ENCODE data around the gene SNRNP25. TPM values are rescaled to one million over a fixed set of nuclear protein-coding genes. Genes with fewer than 3 reads are reported as not detected.

Gene SNRNP25
- total and polyA plus RNA-seq, 5 donors from 2014 or later, result 9.4 to 29.1 (median 19.3) TPM

DNA sequence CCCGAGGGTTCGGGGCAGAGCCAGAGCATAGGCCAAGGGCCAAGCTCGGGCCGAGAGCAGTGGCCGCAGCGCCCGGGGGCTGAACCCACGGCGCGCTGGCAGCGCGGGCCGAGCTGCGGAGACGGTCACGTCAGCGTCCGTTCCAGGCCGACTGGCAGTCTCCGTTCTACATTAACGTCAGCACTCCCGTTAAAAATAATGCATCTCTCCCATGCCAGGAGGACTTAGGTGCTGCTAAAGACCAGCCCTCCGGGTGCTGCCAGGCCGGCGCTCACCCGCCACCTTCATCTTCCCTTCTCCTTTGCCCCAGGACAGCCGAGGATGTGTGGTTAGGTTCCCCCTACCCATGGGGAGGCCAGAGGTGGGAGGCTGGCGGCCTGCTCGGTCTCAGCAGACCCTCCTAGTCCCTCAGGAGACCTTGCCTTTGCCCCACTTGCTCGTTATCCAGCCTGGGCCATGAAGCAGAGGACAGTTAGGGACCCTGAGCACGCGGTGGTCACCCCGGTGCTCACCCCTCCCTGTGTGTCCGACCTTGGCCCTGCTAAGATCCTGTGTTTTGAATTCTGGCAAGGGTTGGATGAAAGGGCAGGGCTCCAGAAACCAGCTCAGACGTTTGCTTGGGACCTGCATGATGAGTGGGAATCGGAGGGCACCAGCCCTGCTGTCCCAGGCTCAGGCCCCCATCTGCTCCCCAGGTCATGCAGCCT lies 25.0 kb downstream of the SNRNP25 start:
- Histone ChIP-seq H3K4me3 (ENCODE audit: low read depth, low read length) (peak overlapping the region; percentile 55), H3K36me3 (ENCODE audit: control insufficient read depth, insufficient read depth, low read length) (no peaks in the 10 kb centered on the region), H3K27me3 (ENCODE audit: control insufficient read depth, insufficient read depth, low read length) (peaks cover 3% of the 10 kb centered on the region), H3K4me1 (ENCODE audit: control insufficient read depth, insufficient read depth, low read length, poor library complexity, severe bottlenecking) (peaks cover 31% of the 10 kb centered on the region), H3K27ac (ENCODE audit: insufficient read depth, low read length, poor library complexity, severe bottlenecking) (peak overlapping the region; percentile 60), H3K9me3 (ENCODE audit: control insufficient read depth in 2 of 2, low read length in 2 of 2) (no peaks in the 10 kb centered on the region)
- no peaks in the 10 kb centered on the region for H3K9me3 Mint-ChIP-seq
- peak overlapping the region; percentile 32 to 85 (median 84) for H3K27ac Mint-ChIP-seq
- DNase-seq (peak in 1 of 3 donors; percentile 33), ATAC-seq (ENCODE audit: low read depth in 2 of 2) (peak in 1 of 2 donors; percentile 15)
- peaks cover 0 to 47% (median 9%) of the 10 kb centered on the region in 4 donors for H3K4me1 Mint-ChIP-seq
- peak overlapping the region; percentile 89 to 92 (median 90) for H3K4me3 Mint-ChIP-seq
- H3K27me3 Mint-ChIP-seq, result peaks cover 7% of the 10 kb centered on the region
- H3K36me3 Mint-ChIP-seq, result peaks cover under 1% of the 10 kb centered on the region

DNA sequence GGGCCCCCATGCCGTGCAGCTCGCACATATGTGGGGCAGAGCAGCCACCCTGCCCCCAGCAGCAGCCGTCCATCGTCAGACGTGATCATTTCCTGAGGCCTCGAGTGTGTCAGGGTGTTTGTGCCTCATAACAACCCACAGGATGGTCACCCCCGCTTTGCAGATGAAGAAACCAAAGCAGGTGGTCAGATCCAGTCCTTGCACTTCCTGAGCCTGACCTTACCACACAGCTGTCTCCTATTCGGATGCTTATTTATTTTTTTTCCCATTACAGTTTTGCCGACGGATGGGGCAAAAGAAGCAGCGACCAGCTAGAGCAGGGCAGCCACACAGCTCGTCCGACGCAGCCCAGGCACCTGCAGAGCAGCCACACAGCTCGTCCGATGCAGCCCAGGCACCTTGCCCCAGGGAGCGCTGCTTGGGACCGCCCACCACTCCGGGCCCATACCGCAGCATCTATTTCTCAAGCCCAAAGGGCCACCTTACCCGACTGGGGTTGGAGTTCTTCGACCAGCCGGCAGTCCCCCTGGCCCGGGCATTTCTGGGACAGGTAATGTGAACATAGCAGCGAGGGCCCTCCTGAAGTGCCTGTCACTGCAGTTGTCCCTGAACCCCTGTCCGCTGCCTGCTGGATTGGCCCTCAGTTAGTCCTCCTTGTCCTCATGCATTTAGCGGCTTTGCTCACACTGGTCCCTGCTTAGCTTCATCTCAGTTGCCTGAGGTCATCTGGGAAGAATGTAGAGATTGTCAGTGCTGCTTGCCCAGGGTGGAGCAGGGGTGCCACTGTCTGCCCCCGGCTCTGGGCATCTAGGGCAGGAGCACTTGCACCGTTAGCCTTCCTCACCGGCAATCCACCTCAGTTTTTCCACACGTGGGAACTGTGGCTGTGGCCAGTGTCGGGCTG lies 25.8 kb downstream of the SNRNP25 start:
- Mint-ChIP-seq H3K36me3 (peaks cover 7% of the 10 kb centered on the region), H3K27ac (peak overlapping the region; percentile 84 to 95 (median 85)), H3K4me3 (peak overlapping the region; percentile 89 to 92 (median 90)), H3K27me3 (peaks cover 6% of the 10 kb centered on the region), H3K4me1 (peaks cover 0 to 55% (median 16%) of the 10 kb centered on the region in 4 donors), H3K9me3 (no peaks in the 10 kb centered on the region)
- peaks cover 39% of the 10 kb centered on the region for H3K4me1 ChIP-seq (ENCODE audit: control insufficient read depth, insufficient read depth, low read length, poor library complexity, severe bottlenecking)
- no peak for DNase-seq
- H3K4me3 ChIP-seq (ENCODE audit: low read depth, low read length), result no peak overlapping the region
- no peaks in the 10 kb centered on the region for H3K27me3 ChIP-seq (ENCODE audit: control insufficient read depth, insufficient read depth, low read length)
- peak overlapping the region; percentile 60 for H3K27ac ChIP-seq (ENCODE audit: insufficient read depth, low read length, poor library complexity, severe bottlenecking)
- H3K36me3 ChIP-seq (ENCODE audit: control insufficient read depth, insufficient read depth, low read length), result no peaks in the 10 kb centered on the region
- H3K9me3 ChIP-seq (ENCODE audit: control insufficient read depth in 2 of 2, low read length in 2 of 2), result no peaks in the 10 kb centered on the region
- ATAC-seq (ENCODE audit: low read depth in 2 of 2), result no peak

DNA sequence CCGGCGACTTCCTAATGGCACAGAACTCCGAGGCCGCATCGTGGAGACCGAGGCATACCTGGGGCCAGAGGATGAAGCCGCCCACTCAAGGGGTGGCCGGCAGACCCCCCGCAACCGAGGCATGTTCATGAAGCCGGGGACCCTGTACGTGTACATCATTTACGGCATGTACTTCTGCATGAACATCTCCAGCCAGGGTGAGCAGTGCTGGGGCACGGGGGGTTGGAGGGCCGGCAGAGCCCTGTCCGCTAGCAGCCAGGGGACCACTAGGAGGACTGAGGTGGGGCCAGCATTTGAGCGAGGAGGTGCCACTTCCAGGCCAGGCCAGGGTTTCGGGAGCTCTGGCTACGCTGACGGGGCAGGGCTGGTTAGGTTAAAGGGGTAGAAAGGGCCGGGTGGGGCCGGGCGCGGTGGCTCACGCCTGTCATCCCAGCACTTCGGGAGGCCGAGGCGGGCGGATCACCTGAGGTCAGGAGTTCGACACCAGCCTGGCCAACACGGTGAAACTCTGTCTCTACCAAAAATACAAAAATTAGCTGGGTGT lies 29.5 kb downstream of the SNRNP25 start:
- no peak overlapping the region for H3K4me3 Mint-ChIP-seq
- H3K4me1 Mint-ChIP-seq, result peaks cover 0 to 44% (median 19%) of the 10 kb centered on the region in 4 donors
- H3K36me3 ChIP-seq (ENCODE audit: control insufficient read depth, insufficient read depth, low read length), result peaks cover 16% of the 10 kb centered on the region

DNA sequence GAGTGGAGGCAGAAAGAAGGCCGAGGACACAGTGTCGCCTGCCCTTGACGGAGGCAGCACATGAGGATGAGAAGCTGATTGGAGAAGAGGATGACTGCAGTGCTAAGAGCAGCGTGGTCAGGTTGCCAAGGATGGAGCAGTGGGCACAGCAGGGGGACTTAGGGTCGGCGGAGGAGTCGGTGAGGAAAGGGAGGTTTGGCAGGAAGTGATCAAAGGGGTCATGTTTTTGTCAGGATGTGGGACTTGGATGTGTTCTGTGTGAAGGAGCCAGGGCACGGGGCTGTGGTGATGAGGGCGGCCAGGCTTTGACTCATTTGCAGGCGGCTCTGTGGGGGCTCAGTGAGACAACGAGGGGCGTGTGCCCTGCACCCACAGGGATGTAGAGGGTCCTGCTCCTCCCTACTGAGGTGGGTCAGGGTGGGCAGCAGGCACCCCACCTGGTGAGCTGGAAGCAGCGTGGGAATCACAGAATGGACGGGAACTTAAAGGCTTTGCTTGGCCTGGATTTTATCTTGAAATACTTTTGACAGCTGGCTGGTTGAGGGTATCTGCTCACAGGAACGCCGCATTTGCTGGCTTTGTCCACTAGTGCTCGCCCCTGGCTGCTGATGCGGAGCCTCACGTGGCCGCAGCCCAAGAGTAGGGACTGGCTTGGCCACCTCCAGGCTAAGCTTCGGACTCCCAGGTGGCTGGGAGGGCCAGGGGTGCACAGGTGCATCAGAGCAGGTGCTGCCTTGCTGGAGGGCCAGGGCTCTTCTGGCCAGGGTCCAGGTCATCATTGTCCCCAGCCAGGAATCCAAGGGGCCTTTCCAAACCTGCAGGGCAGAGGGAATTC lies 30.4 kb downstream of the SNRNP25 start:
- no peaks in the 10 kb centered on the region for H3K27me3 Mint-ChIP-seq
- peaks cover 0 to 38% (median 18%) of the 10 kb centered on the region in 4 donors for H3K4me1 Mint-ChIP-seq
- DNase-seq (peak in 1 of 3 donors; percentile 33), ATAC-seq (ENCODE audit: low read depth in 2 of 2) (no peak)
- no peaks in the 10 kb centered on the region for H3K9me3 Mint-ChIP-seq
- peak overlapping the region; percentile 86 to 94 (median 89) for H3K27ac Mint-ChIP-seq
- H3K9me3 ChIP-seq (ENCODE audit: control insufficient read depth in 2 of 2, low read length in 2 of 2), result no peaks in the 10 kb centered on the region
- peak overlapping the region in 1 of 4 donors; percentile 72 for H3K4me3 Mint-ChIP-seq
- peaks cover 16% of the 10 kb centered on the region for H3K36me3 ChIP-seq (ENCODE audit: control insufficient read depth, insufficient read depth, low read length)
- no peak overlapping the region for H3K4me3 ChIP-seq (ENCODE audit: low read depth, low read length)
- peaks cover 13% of the 10 kb centered on the region for H3K36me3 Mint-ChIP-seq
- peaks cover 19% of the 10 kb centered on the region for H3K4me1 ChIP-seq (ENCODE audit: control insufficient read depth, insufficient read depth, low read length, poor library complexity, severe bottlenecking)
- H3K27ac ChIP-seq (ENCODE audit: insufficient read depth, low read length, poor library complexity, severe bottlenecking), result peak overlapping the region; percentile 41
- H3K27me3 ChIP-seq (ENCODE audit: control insufficient read depth, insufficient read depth, low read length), result no peaks in the 10 kb centered on the region

More for the DNA sequence above, 29.5 kb downstream of the SNRNP25 start:
- H3K27ac ChIP-seq (ENCODE audit: insufficient read depth, low read length, poor library complexity, severe bottlenecking), result no peak overlapping the region
- H3K27me3 Mint-ChIP-seq, result no peaks in the 10 kb centered on the region
- H3K4me1 ChIP-seq (ENCODE audit: control insufficient read depth, insufficient read depth, low read length, poor library complexity, severe bottlenecking), result peaks cover 26% of the 10 kb centered on the region
- H3K27me3 ChIP-seq (ENCODE audit: control insufficient read depth, insufficient read depth, low read length), result no peaks in the 10 kb centered on the region
- H3K36me3 Mint-ChIP-seq, result peaks cover 13% of the 10 kb centered on the region
- ATAC-seq (ENCODE audit: low read depth in 2 of 2), result no peak
- no peaks in the 10 kb centered on the region for H3K9me3 Mint-ChIP-seq
- H3K4me3 ChIP-seq (ENCODE audit: low read depth, low read length), result no peak overlapping the region
- H3K9me3 ChIP-seq (ENCODE audit: control insufficient read depth in 2 of 2, low read length in 2 of 2), result no peaks in the 10 kb centered on the region
- H3K27ac Mint-ChIP-seq, result peak overlapping the region in 1 of 3 donors; percentile 89
- no peak for DNase-seq

DNA sequence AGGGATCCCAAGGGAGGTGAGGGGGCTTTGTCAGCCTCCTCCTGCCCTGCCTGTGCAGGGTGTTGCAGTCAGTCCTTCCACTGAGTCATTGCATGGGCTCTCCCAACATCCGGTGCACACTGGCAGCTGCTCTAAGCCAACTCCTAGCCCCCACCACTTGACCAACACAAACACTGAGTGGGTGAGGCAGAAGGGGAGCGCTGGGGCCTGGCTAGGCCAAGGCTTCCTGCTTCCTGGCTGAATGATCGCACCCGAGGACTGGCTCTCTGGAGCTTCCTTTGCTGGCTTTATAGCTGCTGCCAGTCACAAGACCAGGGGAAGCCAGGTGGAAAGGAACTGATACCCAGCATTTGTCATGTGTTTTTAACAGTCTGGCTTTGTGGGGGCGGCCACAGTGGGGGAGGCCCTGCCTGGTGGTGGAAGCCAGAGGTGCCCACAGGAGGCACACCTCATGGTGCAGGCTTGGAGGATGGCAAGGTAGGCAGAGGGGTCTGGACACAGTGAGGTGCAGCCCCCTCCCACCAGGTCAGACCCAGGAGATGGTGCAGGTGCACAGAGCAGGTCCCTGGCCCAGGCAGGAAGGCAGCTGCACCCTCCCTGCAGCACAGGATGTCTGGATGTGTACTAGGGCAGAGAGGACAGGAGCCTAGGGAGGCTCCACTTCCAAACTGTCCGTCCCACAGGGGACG lies 31.2 kb downstream of the SNRNP25 start:
- Histone ChIP-seq H3K4me3 (ENCODE audit: low read depth, low read length) (no peak overlapping the region), H3K27ac (ENCODE audit: insufficient read depth, low read length, poor library complexity, severe bottlenecking) (peak overlapping the region; percentile 41)
- peak overlapping the region in 1 of 4 donors; percentile 72 for H3K4me3 Mint-ChIP-seq

DNA sequence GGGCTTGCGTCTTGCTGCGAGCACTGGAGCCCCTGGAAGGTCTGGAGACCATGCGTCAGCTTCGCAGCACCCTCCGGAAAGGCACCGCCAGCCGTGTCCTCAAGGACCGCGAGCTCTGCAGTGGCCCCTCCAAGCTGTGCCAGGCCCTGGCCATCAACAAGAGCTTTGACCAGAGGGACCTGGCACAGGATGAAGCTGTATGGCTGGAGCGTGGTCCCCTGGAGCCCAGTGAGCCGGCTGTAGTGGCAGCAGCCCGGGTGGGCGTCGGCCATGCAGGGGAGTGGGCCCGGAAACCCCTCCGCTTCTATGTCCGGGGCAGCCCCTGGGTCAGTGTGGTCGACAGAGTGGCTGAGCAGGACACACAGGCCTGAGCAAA lies 31.8 kb downstream of the SNRNP25 start:
- H3K4me3 ChIP-seq (ENCODE audit: low read depth, low read length), result no peak overlapping the region
- no peak for ATAC-seq (ENCODE audit: low read depth in 2 of 2)
- Mint-ChIP-seq H3K36me3 (peaks cover 13% of the 10 kb centered on the region), H3K4me1 (peaks cover 0 to 26% (median 17%) of the 10 kb centered on the region in 4 donors), H3K27me3 (no peaks in the 10 kb centered on the region), H3K4me3 (no peak overlapping the region), H3K9me3 (no peaks in the 10 kb centered on the region), H3K27ac (peak overlapping the region in 1 of 3 donors; percentile 62)
- peaks cover 17% of the 10 kb centered on the region for H3K4me1 ChIP-seq (ENCODE audit: control insufficient read depth, insufficient read depth, low read length, poor library complexity, severe bottlenecking)
- no peaks in the 10 kb centered on the region for H3K27me3 ChIP-seq (ENCODE audit: control insufficient read depth, insufficient read depth, low read length)
- H3K9me3 ChIP-seq (ENCODE audit: control insufficient read depth in 2 of 2, low read length in 2 of 2), result no peaks in the 10 kb centered on the region
- no peak overlapping the region for H3K27ac ChIP-seq (ENCODE audit: insufficient read depth, low read length, poor library complexity, severe bottlenecking)
- peaks cover 16% of the 10 kb centered on the region for H3K36me3 ChIP-seq (ENCODE audit: control insufficient read depth, insufficient read depth, low read length)
- DNase-seq, result no peak

More for the DNA sequence above, 31.2 kb downstream of the SNRNP25 start:
- H3K4me1 ChIP-seq (ENCODE audit: control insufficient read depth, insufficient read depth, low read length, poor library complexity, severe bottlenecking), result peaks cover 17% of the 10 kb centered on the region
- H3K9me3 Mint-ChIP-seq, result no peaks in the 10 kb centered on the region
- H3K27me3 Mint-ChIP-seq, result no peaks in the 10 kb centered on the region
- H3K4me1 Mint-ChIP-seq, result peaks cover 0 to 30% (median 17%) of the 10 kb centered on the region in 4 donors
- peaks cover 16% of the 10 kb centered on the region for H3K36me3 ChIP-seq (ENCODE audit: control insufficient read depth, insufficient read depth, low read length)
- peaks cover 13% of the 10 kb centered on the region for H3K36me3 Mint-ChIP-seq
- DNase-seq, result peak in 1 of 3 donors; percentile 63
- no peaks in the 10 kb centered on the region for H3K27me3 ChIP-seq (ENCODE audit: control insufficient read depth, insufficient read depth, low read length)
- no peaks in the 10 kb centered on the region for H3K9me3 ChIP-seq (ENCODE audit: control insufficient read depth in 2 of 2, low read length in 2 of 2)
- peak; percentile 65 to 69 for ATAC-seq (ENCODE audit: low read depth in 2 of 2)
- peak overlapping the region in 2 of 3 donors; percentile 62 to 94 for H3K27ac Mint-ChIP-seq

Measured in CD4-positive, CD25-positive, alpha-beta regulatory T cell (primary cell).